Thymus (tissue), 11 donors: Measurements from ENCODE around the gene CD300LB. TPM values are rescaled to one million over a fixed set of nuclear protein-coding genes. Genes with fewer than 3 reads are reported as not detected.
"Not testable (repeated sequence)": the region's sequence is repeated elsewhere in the genome, so short reads cannot be mapped to it uniquely, and the experiment has no call there.

Experiments
- DNase-seq, 9 donors: peaks; one replicate each; pipeline ENCODE4 v3.0.0-alpha.2; 2013; ENCODE audit warnings: low spot score in 9 of 9, low read depth in 6 of 9, missing footprints in 1 of 9
- H3K27ac ChIP-seq, 2 donors: one replicate each; pipeline ENCODE4 v1.5.1; 2013; ENCODE audit warnings: control low read depth in 1 of 2, low read depth in 1 of 2, low read length in 1 of 2, mild to moderate bottlenecking in 1 of 2, moderate library complexity in 1 of 2
- H3K27me3 ChIP-seq, 2 donors: one replicate each; pipeline ENCODE4 v1.5.1; 2013; ENCODE audit warnings: low read length in 1 of 2; ENCODE audit not compliant: control insufficient read depth in 2 of 2, insufficient read depth in 1 of 2
- H3K36me3 ChIP-seq, 2 donors: one replicate each; pipeline ENCODE4 v1.5.1; 2013; ENCODE audit warnings: low read length in 1 of 2, mild to moderate bottlenecking in 1 of 2, moderate library complexity in 1 of 2; ENCODE audit not compliant: control insufficient read depth in 2 of 2, insufficient read depth in 2 of 2
- H3K4me1 ChIP-seq, 2 donors: one replicate each; pipeline ENCODE4 v1.5.1; 2013; ENCODE audit warnings: low read length in 2 of 2; ENCODE audit not compliant: control insufficient read depth in 2 of 2, insufficient read depth in 2 of 2
- H3K4me3 ChIP-seq, 2 donors: one replicate each; pipeline ENCODE4 v1.5.1; 2013; ENCODE audit warnings: low read length in 2 of 2, control low read depth in 1 of 2, mild to moderate bottlenecking in 1 of 2
- H3K9me3 ChIP-seq, 2 donors: one replicate each; pipeline ENCODE4 v1.5.1; 2013; ENCODE audit warnings: low read length in 1 of 2, mild to moderate bottlenecking in 1 of 2; ENCODE audit not compliant: control insufficient read depth in 2 of 2, insufficient read depth in 1 of 2
- WGBS: extraction: QIAGEN DNeasy Blood & Tissue Kit; methylation state at CpG from one replicate; pipeline ENCODE4 v1.1.7; 2013; 5-methylcytosine and 5-hydroxymethylcytosine counted together
- polyA plus RNA-seq: library from polyadenylated mRNA; stranded (reverse); fragments of 200-250 nt; gene quantifications from one replicate; pipeline ENCODE4 v1.2.3, GENCODE V29; 2013
- total RNA-seq: library from RNA; stranded (reverse); fragments of 120-200 nt; gene quantifications from one replicate; pipeline ENCODE4 v1.2.4, GENCODE V29; 2013
- donor health status: healthy.

Gene CD300LB
- total and polyA plus RNA-seq, 2 donors = 0.38 to 0.64 TPM

DNA sequence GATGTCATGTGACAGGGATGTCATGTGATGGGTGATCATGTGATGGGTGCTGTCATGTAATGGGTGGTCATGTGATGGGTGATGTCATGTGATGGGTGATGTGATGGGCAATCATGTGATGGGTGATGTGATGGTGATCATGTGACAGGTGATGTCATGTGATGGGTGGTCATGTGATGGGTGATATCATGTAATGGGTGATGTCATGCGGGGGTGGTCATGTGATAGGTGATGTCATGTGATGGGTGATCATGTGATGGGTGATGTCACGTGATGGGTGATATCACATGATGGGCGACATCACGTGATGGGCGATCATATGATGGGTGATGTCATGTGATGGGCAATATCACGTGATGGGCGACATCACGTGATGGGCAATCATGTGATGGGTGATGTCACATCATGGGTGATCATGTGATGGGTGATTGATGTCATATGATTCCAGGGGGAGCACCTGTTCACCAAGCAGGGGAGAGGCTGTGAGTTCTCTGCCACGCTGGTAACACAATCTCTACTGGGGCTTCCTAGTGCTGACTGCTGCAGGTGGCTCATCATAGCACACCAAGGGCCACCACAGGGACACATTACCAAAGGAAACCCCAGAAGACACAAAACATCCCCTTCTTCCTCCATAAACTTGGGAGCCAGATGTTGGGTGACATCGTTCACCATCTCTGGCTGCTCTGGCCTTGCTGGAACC, 16.5 kb downstream of the CD300LB start:
- H3K36me3 ChIP-seq = no peaks in the 10 kb centered on the region
- H3K9me3 ChIP-seq = peaks cover 4 to 12% of the 10 kb centered on the region in 2 donors
- no peak for DNase-seq
- H3K4me1 ChIP-seq = peaks cover 0 to 2% of the 10 kb centered on the region in 2 donors
- H3K27me3 ChIP-seq = no peaks in the 10 kb centered on the region
- 91% methylated on average over 10 of the region's 10 CpGs for WGBS
- no peak overlapping the region for H3K27ac ChIP-seq
- H3K4me3 ChIP-seq = no peak overlapping the region

DNA sequence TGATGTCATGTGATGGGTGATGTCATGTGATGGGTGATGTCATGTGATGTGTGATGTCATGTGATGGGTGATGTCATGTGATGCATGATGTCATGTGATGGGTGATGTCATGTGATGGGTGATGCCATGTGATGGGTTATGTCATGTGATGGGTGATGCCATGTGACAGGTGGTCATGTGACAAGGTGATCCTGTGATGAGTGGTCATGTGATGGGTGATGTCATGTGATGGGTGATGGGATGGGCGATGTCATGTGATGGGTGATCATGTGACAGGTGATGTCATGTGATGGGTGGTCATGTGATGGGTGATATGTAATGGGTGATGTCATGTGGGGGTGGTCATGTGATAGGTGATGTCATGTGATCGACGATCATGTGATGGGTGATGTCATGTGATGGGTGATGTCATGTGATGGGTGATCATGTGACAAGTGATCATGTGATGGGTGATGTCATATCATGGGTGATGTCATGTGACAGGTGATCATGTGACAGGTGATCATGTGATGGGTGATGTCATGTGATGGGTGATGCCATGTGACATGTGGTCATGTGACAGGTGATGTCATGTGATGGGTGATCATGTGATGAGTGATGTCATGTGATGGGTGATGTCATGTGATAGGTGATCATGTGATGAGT, 17.2 kb downstream of the CD300LB start:
- H3K9me3 ChIP-seq = peaks cover 4 to 12% of the 10 kb centered on the region in 2 donors
- no peak overlapping the region for H3K27ac ChIP-seq
- peak in 8 of 9 donors; percentile 9 to 59 (median 37) for DNase-seq
- H3K4me1 ChIP-seq = peaks cover 0 to 2% of the 10 kb centered on the region in 2 donors
- H3K27me3 ChIP-seq = no peaks in the 10 kb centered on the region
- WGBS = 73% methylated on average over 3 of the region's 3 CpGs
- no peak overlapping the region for H3K4me3 ChIP-seq
- no peaks in the 10 kb centered on the region for H3K36me3 ChIP-seq

DNA sequence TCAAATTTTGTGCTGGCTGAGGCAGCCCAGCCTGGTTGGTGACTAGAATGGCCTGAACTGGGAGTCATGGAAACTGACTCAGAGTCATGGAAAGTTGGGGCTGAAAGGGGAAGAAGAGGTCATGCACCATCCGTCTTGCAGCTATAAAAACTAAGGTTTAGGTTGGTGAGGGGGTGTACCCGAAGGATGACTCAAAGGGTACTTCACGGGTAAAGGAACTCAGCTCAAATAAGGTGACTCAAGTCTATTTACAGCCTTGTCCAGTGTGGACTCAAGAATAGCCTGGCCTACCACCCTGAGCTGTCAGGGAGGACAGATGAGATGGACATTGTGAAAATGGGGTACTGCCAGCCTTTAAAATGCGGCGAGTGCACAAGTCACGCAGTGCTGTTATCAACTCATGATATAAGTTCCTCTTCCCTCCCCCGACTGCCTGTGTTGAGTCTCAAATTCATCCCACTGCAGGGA, 18.6 kb downstream of the CD300LB start:
- peaks cover 4 to 12% of the 10 kb centered on the region in 2 donors for H3K9me3 ChIP-seq
- peaks cover 0 to 2% of the 10 kb centered on the region in 2 donors for H3K4me1 ChIP-seq
- no peak overlapping the region for H3K4me3 ChIP-seq
- no peaks in the 10 kb centered on the region for H3K27me3 ChIP-seq
- H3K27ac ChIP-seq = no peak overlapping the region
- 86% methylated on average over 7 of the region's 7 CpGs for WGBS
- DNase-seq = no peak
- no peaks in the 10 kb centered on the region for H3K36me3 ChIP-seq

DNA sequence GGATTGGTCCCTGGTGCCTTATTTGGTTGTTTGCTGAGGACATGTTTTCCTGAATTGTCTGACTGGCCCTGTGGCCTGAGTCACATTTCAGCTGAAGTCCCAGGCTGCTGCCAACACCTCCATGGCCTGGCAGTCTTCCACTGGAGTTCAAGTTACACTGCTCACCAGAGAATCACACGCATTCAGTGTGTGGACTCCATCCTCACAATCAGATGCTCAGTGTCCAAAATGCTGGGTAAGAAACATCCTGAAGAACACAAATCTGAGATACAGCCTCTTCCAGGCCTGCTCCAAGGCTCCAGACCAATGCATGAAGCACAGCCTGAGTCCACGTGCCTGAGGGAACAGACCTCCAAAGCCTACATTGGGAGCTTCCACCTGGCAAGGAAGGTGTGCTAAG, 19.2 kb downstream of the CD300LB start:
- Histone ChIP-seq H3K36me3 (no peaks in the 10 kb centered on the region), H3K27me3 (no peaks in the 10 kb centered on the region), H3K4me1 (peaks cover 0 to 2% of the 10 kb centered on the region in 2 donors), H3K27ac (no peak overlapping the region), H3K4me3 (no peak overlapping the region), H3K9me3 (peaks cover 4 to 12% of the 10 kb centered on the region in 2 donors)
- 93% methylated on average over 2 of the region's 2 CpGs for WGBS
- DNase-seq = no peak

DNA sequence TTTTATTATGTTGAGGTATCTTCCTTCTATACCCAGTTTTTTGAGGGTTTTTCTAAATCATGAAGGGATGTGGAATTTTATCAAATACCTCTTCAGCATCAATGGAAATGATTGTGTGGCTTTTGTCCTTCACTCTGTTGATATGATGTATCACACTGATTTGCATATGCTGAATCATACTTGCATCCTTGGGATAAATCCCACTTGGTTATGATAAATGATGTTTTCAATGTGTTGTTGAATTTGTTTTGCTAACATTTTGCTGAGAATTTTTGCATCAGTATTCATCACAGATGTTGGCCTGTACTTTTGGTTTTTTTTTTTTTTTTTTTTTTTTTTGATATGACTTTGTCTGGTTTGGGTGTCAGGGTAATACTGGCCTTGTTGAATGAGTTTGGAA, 23.1 kb downstream of the CD300LB start:
- H3K9me3 ChIP-seq = no peaks in the 10 kb centered on the region
- DNase-seq = no peak
- H3K4me3 ChIP-seq = no peak overlapping the region
- H3K27me3 ChIP-seq = no peaks in the 10 kb centered on the region
- H3K27ac ChIP-seq = no peak overlapping the region
- no peaks in the 10 kb centered on the region for H3K36me3 ChIP-seq
- H3K4me1 ChIP-seq = peaks cover 0 to under 1% of the 10 kb centered on the region in 2 donors

DNA sequence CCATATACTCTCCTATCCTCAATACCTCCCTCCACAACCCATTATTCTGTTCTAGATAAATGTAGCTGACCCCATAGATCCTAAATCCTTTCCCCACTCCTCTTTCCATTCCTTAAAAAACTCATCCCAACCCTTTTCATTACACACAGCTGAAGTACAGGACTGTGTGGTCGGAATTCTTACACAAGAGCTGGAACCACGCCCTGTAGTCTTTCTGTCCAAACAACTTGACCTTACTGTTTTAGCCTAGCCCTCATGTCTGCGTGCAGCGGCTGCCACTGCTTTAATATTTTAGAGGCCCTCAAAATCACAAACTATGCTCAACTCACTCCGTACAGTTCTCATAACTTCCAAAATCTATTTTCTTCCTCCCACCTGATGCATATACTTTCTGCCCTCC, 27.3 kb downstream of the CD300LB start:
- H3K27ac ChIP-seq, H3K27me3 ChIP-seq, H3K36me3 ChIP-seq, H3K4me3 ChIP-seq, DNase-seq, H3K9me3 ChIP-seq, H3K4me1 ChIP-seq: not testable (repeated sequence)
- WGBS = 96% methylated on average over 5 of the region's 5 CpGs

DNA sequence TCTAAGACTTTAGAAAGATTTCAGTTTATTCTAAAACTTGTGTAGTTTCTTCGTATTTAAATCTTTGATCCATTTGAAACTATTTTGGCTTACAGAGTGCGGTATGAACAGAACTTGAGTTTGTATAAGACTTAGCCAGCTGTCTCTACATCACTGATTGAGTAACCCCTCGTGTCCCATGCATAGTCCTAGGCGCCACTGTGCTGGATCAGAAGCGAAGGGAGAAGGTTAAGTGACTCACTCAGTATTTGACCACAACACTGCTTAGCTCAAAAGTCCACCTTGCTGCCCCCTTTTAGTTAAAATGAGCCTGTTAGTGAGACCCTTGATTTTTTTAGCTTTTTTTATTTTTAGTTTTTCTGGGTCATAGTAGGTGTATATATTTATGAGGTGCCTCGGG, 28.4 kb downstream of the CD300LB start:
- DNase-seq = no peak
- WGBS = 90% methylated on average over 6 of the region's 6 CpGs
- Histone ChIP-seq H3K9me3 (no peaks in the 10 kb centered on the region), H3K4me3 (no peak overlapping the region), H3K27ac (no peak overlapping the region), H3K4me1 (no peaks in the 10 kb centered on the region), H3K36me3 (no peaks in the 10 kb centered on the region), H3K27me3 (no peaks in the 10 kb centered on the region)

DNA sequence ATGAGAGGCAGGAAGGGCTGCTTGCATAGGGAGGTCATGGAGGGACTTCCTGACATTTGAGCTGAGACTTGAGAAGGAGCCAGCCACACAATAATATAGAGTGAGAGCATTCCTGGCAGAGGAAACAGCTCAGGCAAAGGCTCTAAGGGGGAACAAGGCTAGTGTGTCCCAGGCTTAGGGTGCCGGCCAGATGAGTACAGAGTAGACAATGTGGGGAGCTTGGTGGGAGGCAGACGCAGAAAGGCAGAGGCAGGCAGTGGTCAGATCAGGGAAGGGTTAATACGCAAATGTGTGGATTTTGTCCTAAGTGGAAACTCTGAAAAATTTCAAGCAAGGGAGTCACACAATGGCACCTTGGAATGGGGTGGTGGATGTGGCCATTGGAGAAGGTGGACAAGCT, 31.3 kb downstream of the CD300LB start:
- Histone ChIP-seq H3K27ac (no peak overlapping the region), H3K27me3 (no peaks in the 10 kb centered on the region), H3K4me3 (no peak overlapping the region), H3K36me3 (no peaks in the 10 kb centered on the region), H3K4me1 (peaks cover 0 to 2% of the 10 kb centered on the region in 2 donors), H3K9me3 (no peaks in the 10 kb centered on the region)
- no peak for DNase-seq
- 99% methylated on average over 3 of the region's 3 CpGs for WGBS

DNA sequence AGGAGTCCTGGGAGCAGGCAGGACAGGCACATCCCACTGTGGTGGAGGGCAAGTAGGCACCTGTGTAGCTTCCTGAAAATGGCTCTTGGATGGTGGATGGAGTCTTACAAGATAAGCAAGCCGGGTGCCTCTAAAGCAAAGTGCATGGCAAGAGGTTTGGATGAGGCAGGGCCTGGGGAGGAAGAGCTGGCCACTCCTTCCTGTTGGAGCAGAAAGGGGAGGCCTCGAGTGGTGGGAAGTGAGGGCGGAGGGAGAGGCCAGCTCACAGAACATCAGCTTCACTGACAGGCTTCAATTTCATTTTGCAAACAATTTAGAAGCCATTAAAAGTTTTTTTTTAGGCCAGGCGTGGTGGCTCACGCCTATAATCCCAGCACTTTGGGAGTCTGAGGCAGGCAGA, 33.8 kb downstream of the CD300LB start:
- peaks cover 0 to 4% of the 10 kb centered on the region in 2 donors for H3K4me1 ChIP-seq
- no peaks in the 10 kb centered on the region for H3K36me3 ChIP-seq
- 84% methylated on average over 5 of the region's 5 CpGs for WGBS
- H3K27me3 ChIP-seq = no peaks in the 10 kb centered on the region
- DNase-seq = no peak
- no peak overlapping the region for H3K4me3 ChIP-seq
- H3K27ac ChIP-seq = no peak overlapping the region
- no peaks in the 10 kb centered on the region for H3K9me3 ChIP-seq
